ENCODE data around the gene DERL2.

- TF ChIP-seq TCF12 (IDR thresholded peaks at IDR 0.05; ENCODE audit: low read depth) (no peak), EP300 (IDR thresholded peaks at IDR 0.05; ENCODE audit: borderline replicate concordance) (no peak)
These were observed 19.7 kb downstream of the DERL2 start for GRCh38 chr17:5466295-5466694.

Measured in Ishikawa (cell line).